Natural killer cell (primary cell): ENCODE results near the gene MAD1L1. TPM values are rescaled to one million over a fixed set of nuclear protein-coding genes. Genes with fewer than 3 reads are reported as not detected.

Experiments used
- ATAC-seq, 3 donors: fragments of 150-1000 bp in 2 of 3; fragments of 200-7000 bp in 1 of 3; cut with Tn5 transposase; 1 replicate in 1 of 3; 2 replicates in 2 of 3; pipeline ENCODE4 v1.10.0; 2021; ENCODE audit warnings: mild to moderate bottlenecking in 2 of 3, moderate library complexity in 2 of 3
- DNase-seq, 2 donors: peaks; one replicate each; pipeline versions ENCODE4 v3.0.0 to v3.0.0-alpha.2; 2013 to 2021; ENCODE audit warnings: mixed read lengths in 1 of 2
- H3K27ac ChIP-seq: one replicate; pipeline ENCODE4 v1.5.1; 2013; ENCODE audit warnings: mild to moderate bottlenecking, low read length
- H3K27me3 ChIP-seq: one replicate; pipeline ENCODE4 v1.6.1; 2013; ENCODE audit warnings: low read length; ENCODE audit not compliant: control insufficient read depth, insufficient read depth
- H3K36me3 ChIP-seq: one replicate; pipeline ENCODE4 v1.6.1; 2013; ENCODE audit warnings: low read length; ENCODE audit not compliant: control insufficient read depth, insufficient read depth
- H3K4me1 ChIP-seq: one replicate; pipeline ENCODE4 v1.6.1; 2013; ENCODE audit warnings: low read length; ENCODE audit not compliant: control insufficient read depth, insufficient read depth
- H3K4me3 ChIP-seq: one replicate; pipeline ENCODE4 v1.5.1; 2013; ENCODE audit warnings: low read length
- H3K9me3 ChIP-seq: one replicate; pipeline ENCODE4 v1.6.1; 2013; ENCODE audit warnings: low read length; ENCODE audit not compliant: control insufficient read depth, insufficient read depth
- H3K27ac Mint-ChIP-seq, 2 donors: one replicate each; pipeline ENCODE4 v1.8.0; 2022; ENCODE audit warnings: mild to moderate bottlenecking in 2 of 2, mixed read lengths in 2 of 2, moderate library complexity in 1 of 2
- H3K27me3 Mint-ChIP-seq, 2 donors: one replicate each; pipeline ENCODE4 v1.8.0; 2022; ENCODE audit warnings: low read depth in 2 of 2, mixed read lengths in 2 of 2
- H3K36me3 Mint-ChIP-seq: one replicate; pipeline ENCODE4 v1.8.0; 2022; ENCODE audit warnings: mixed read lengths
- H3K4me1 Mint-ChIP-seq, 2 donors: one replicate each; pipeline ENCODE4 v1.8.0; 2022; ENCODE audit warnings: mixed read lengths in 2 of 2
- H3K4me3 Mint-ChIP-seq: one replicate; pipeline ENCODE4 v1.8.0; 2022; ENCODE audit warnings: mild to moderate bottlenecking, moderate library complexity, mixed read lengths
- H3K9me3 Mint-ChIP-seq, 2 donors: one replicate each; pipeline ENCODE4 v1.8.0; 2022; ENCODE audit warnings: mixed read lengths in 2 of 2
- WGBS: methylation state at CpG from one replicate; pipeline ENCODE4 v1.1.7; 2013; ENCODE audit warnings: missing lambda C conversion rate; ENCODE audit not compliant: insufficient coverage; 5-methylcytosine and 5-hydroxymethylcytosine counted together
- intact Hi-C: fragments of 100-400 bp; cut with micrococcal nuclease; formaldehyde crosslinking; loops from one replicate; pipeline ENCODE4 v1.14.2; 2022
- total RNA-seq, 4 donors: library from RNA; stranded (reverse); fragments of 120-200 nt in 1 of 4; gene quantifications; one replicate each; pipeline versions ENCODE4 v1.2.3 to v1.2.4, GENCODE V29; 2013 to 2022
- TF ChIP-seq, protein P1 (sequence below): fragments of 200-600 bp; IDR thresholded peaks from one replicate; pipeline ENCODE4 v1.8.0; 2022; ENCODE audit warnings: antibody characterized with exemption

Gene MAD1L1
- total RNA-seq, 3 donors from 2014 or later (not counting 1 experiment from before 2014, with no cell fraction given): 53.6 to 81.2 (median 77.4) TPM

DNA sequence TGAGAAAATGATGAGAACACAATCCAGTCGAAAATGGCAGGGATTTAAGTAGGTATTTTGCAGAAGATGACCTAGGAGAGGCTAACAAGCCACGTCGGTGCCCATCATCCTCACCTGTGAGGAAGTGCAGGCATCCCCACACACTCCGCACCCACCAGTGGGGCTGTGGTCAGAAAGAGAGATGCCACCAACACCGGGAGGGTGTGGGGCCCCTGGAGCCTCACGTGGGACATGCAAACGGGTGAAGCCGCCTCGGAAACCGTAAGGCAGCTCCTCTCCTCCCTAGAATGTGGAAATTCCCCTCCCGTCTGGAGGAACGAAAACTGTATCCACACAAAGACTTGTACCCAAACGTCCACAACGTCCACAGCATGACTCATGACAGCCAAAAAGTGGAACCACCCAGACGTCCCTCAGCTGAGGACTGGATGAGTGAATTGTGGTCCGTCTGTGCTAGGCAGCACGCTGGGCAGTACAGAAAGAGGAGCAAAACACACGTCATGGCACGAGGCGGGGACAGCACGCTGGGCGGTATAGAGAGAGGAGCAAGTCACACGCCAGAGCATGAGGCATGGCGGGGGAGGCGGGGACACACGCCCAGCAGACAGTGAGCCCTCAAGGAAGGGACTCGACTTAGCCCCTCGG lies 316.7 kb downstream of the MAD1L1 start:
- Histone ChIP-seq H3K27me3 (no peaks in the 10 kb centered on the region), H3K4me3 (no peak overlapping the region), H3K9me3 (no peaks in the 10 kb centered on the region), H3K4me1 (peaks cover 23% of the 10 kb centered on the region), H3K27ac (no peak overlapping the region), H3K36me3 (no peaks in the 10 kb centered on the region)
- Mint-ChIP-seq H3K36me3 (no peaks in the 10 kb centered on the region), H3K27me3 (no peaks in the 10 kb centered on the region), H3K4me1 (peaks cover 24 to 44% of the 10 kb centered on the region in 2 donors), H3K4me3 (no peak overlapping the region), H3K9me3 (no peaks in the 10 kb centered on the region), H3K27ac (peak overlapping the region in 1 of 2 donors; percentile 59)
- DNase-seq (no peak), ATAC-seq (no peak)
- TF ChIP-seq, protein P1, sequence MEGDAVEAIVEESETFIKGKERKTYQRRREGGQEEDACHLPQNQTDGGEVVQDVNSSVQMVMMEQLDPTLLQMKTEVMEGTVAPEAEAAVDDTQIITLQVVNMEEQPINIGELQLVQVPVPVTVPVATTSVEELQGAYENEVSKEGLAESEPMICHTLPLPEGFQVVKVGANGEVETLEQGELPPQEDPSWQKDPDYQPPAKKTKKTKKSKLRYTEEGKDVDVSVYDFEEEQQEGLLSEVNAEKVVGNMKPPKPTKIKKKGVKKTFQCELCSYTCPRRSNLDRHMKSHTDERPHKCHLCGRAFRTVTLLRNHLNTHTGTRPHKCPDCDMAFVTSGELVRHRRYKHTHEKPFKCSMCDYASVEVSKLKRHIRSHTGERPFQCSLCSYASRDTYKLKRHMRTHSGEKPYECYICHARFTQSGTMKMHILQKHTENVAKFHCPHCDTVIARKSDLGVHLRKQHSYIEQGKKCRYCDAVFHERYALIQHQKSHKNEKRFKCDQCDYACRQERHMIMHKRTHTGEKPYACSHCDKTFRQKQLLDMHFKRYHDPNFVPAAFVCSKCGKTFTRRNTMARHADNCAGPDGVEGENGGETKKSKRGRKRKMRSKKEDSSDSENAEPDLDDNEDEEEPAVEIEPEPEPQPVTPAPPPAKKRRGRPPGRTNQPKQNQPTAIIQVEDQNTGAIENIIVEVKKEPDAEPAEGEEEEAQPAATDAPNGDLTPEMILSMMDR: no peak
- intact Hi-C loops: no loop called here
- 85% methylated on average over 28 of the region's 28 CpGs for WGBS

DNA sequence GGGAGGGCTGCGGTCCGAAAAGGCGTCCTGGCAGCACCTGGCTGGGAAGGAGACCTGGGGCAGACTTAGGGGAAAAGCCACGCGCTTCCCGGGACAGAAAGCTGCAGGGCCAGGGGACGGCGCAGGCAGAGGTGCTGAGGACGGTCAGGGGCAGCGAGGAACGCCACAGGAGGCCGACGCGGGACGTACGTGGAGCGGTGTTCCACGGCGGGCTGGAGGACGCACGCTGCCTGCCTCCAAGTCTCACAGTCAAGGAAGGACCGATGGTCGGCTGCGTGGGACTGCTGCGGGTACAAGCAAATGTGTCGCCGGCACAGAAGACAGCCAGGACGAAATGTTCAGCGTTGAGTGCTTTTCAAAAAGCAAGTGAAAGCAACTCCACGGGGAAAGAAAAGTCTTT lies 317.4 kb downstream of the MAD1L1 start:
- no peak for DNase-seq
- Mint-ChIP-seq H3K4me1 (peaks cover 18 to 39% of the 10 kb centered on the region in 2 donors), H3K4me3 (no peak overlapping the region), H3K9me3 (no peaks in the 10 kb centered on the region), H3K27ac (no peak overlapping the region), H3K36me3 (no peaks in the 10 kb centered on the region), H3K27me3 (no peaks in the 10 kb centered on the region)
- intact Hi-C loops: no loop called here
- Histone ChIP-seq H3K36me3 (no peaks in the 10 kb centered on the region), H3K4me3 (no peak overlapping the region), H3K9me3 (no peaks in the 10 kb centered on the region), H3K27me3 (no peaks in the 10 kb centered on the region), H3K27ac (no peak overlapping the region), H3K4me1 (peaks cover 16% of the 10 kb centered on the region)
- no peak for ATAC-seq
- WGBS: 97% methylated on average over 30 of the region's 30 CpGs
- TF ChIP-seq, protein P1: no peak

DNA sequence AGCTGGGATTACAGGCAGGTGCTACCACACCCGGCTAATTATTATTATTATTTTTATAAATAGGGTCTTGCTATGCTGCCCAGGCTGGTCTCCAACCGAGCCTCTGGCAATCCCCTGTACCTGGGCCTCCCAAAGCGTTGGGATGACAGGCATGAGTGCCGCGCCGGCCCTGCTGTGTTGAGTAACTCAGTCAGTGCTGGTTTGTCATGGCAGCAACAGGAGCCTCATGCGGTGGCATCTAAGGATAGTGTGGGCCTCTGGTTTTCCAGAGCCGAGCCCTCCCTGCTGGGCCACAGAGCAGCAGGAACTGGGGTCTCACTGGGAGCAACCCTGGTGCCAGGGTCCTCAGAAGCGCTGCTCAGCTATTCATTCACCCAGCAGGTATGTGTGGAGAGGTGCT lies 318.0 kb downstream of the MAD1L1 start:
- no peaks in the 10 kb centered on the region for H3K36me3 ChIP-seq
- no peak overlapping the region for H3K27ac ChIP-seq
- DNase-seq (no peak), ATAC-seq (no peak)
- intact Hi-C loops: no loop called here
- peaks cover 12 to 33% of the 10 kb centered on the region in 2 donors for H3K4me1 Mint-ChIP-seq
- H3K27me3 Mint-ChIP-seq: no peaks in the 10 kb centered on the region
- no peak overlapping the region for H3K27ac Mint-ChIP-seq
- no peaks in the 10 kb centered on the region for H3K9me3 ChIP-seq
- H3K27me3 ChIP-seq: no peaks in the 10 kb centered on the region
- peaks cover 10% of the 10 kb centered on the region for H3K4me1 ChIP-seq
- TF ChIP-seq, protein P1: no peak
- 98% methylated on average over 8 of the region's 9 CpGs for whole genome bisulfite sequencing
- H3K4me3 Mint-ChIP-seq: no peak overlapping the region
- H3K36me3 Mint-ChIP-seq: no peaks in the 10 kb centered on the region
- H3K4me3 ChIP-seq: no peak overlapping the region
- H3K9me3 Mint-ChIP-seq: no peaks in the 10 kb centered on the region

DNA sequence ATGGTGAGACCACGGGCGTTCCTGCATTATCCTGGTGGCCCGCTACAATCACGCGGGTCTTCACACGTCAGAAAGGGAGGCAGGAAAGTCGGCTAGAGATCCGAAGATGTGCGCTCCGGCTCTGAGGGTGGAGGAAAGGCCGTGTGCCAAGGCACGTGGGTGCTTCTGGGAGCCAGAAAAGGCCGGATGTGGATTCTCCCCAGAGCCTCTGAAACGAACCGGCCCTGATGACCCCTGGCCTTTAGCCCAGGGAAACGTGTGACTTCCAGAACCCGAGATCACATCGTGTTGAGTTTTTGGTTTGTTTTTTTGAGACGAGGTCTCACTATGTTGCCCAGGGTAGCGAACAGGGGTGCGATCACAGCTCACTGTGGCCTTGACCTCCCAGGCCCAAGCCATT lies 318.4 kb downstream of the MAD1L1 start:
- no peaks in the 10 kb centered on the region for H3K9me3 ChIP-seq
- intact Hi-C loops: no loop called here
- Mint-ChIP-seq H3K36me3 (no peaks in the 10 kb centered on the region), H3K4me1 (peaks cover 8 to 29% of the 10 kb centered on the region in 2 donors), H3K27me3 (no peaks in the 10 kb centered on the region), H3K4me3 (no peak overlapping the region), H3K9me3 (no peaks in the 10 kb centered on the region), H3K27ac (no peak overlapping the region)
- H3K36me3 ChIP-seq: no peaks in the 10 kb centered on the region
- no peak overlapping the region for H3K27ac ChIP-seq
- H3K4me1 ChIP-seq: peaks cover 6% of the 10 kb centered on the region
- H3K27me3 ChIP-seq: no peaks in the 10 kb centered on the region
- no peak overlapping the region for H3K4me3 ChIP-seq
- ATAC-seq: no peak
- 95% methylated on average over 21 of the region's 21 CpGs for WGBS
- TF ChIP-seq, protein P1: no peak
- DNase-seq: no peak
